ENCODE measurements around the gene PTTG1IP.

The PTTG1IP gene

DNA sequence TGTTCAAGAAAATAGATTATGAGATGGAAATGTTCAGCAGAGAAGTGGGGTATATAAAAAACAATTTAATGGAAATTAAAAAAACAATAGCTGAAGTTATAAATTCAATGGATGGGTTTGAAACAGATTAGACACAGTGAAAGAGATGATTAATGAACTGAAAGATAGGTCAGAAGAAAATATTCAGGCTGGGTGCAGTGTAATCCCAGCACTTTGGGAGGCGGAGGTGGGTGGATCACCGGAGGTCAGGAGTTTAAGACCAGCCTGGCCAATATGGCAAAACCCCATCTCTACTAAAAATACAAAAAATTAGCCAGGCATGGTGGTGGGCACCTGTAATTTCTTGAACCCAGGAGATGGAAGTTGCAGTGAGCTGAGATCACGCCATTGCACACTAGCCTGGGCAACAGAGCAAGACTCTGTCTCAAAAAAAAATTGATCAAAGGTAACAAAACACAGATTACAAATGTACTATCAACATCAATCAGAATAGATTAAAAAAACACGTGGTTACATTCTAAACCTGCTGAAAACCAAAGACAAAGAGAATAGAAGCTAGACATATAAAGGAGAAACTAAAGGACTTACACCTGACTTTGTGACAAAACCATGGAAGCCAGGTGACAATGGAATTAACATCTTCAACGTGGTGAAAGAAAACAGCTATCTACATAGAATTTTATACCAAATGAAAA is 50.9 kb downstream of the PTTG1IP start:
- TF ChIP-seq CTCF (IDR thresholded peaks at IDR 0.05; ENCODE audit: borderline replicate concordance, insufficient read depth, low read depth, low read length), result no peak

GRCh38 chr21:44820851-44821250 is 52.6 kb downstream of the PTTG1IP start:
- H3K4me3 ChIP-seq (ENCODE audit: low read depth, low read length), result no peak overlapping the region
- TF ChIP-seq CTCF (IDR thresholded peaks at IDR 0.05; ENCODE audit: borderline replicate concordance, insufficient read depth, low read depth, low read length), result no peak

More for the DNA sequence above, 50.9 kb downstream of the PTTG1IP start:
- H3K4me3 ChIP-seq (ENCODE audit: low read depth, low read length), result no peak overlapping the region

- no peak overlapping the region for H3K4me3 ChIP-seq (ENCODE audit: low read depth, low read length)
- TF ChIP-seq CTCF (IDR thresholded peaks at IDR 0.05; ENCODE audit: borderline replicate concordance, insufficient read depth, low read depth, low read length), result no peak
Measured at GRCh38 chr21:44819283-44820243, 53.9 kb downstream of the PTTG1IP start.

DNA sequence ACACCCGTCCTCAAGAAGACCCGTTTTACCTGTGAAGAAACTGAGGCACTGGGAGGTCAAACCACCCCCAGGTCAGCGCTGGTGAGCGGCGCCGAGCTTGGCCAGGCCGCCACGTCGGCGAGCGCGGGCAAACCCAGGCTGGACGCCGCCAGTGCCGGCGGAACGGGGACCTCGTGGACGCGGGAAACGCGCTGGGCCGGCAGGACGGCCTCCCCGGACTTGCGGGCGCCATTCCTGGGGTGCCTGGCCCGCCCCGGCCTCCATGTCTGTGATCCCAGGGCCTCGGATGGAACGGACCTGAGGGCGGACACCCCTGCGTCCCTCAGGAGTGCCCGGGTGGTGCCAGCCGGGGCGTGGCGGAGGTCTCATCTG is 54.9 kb downstream of the PTTG1IP start:
- peak overlapping the region; percentile 81 for H3K4me3 ChIP-seq (ENCODE audit: low read depth, low read length)
- no peak for TF ChIP-seq CTCF (IDR thresholded peaks at IDR 0.05; ENCODE audit: borderline replicate concordance, insufficient read depth, low read depth, low read length)

- peak within 1 kb of the TSS; percentile 81 for H3K4me3 ChIP-seq (ENCODE audit: low read depth, low read length)
- TF ChIP-seq CTCF (IDR thresholded peaks at IDR 0.05; ENCODE audit: borderline replicate concordance, insufficient read depth, low read depth, low read length), result no peak
Measured at GRCh38 chr21:44817914-44818639, 55.4 kb downstream of the PTTG1IP start, which contains the start of gene SUMO3. Gene SUMO3 (minus strand): TSS chr21:44818062. CDS start chr21:44817968, 94 bp downstream.

DNA sequence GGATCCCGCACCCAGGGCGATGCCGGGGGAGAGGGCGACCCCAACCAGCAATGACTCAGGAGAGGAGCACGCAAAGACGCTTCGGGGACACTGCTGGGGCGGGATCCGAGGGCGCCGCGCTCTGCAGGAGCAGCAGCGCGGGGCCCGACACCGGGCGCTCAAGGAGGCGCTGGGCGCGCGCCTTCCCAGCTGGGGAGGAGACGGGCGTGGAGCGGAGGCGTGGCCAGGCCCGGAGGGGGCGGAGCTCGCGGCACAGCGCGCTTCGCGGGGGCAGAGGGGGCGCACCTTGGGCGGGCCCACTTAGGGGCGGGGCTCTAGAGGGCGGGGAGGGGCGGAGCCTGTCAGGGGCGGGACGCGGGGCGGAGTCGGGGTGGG is 56.0 kb downstream of the PTTG1IP start:
- TF ChIP-seq CTCF (IDR thresholded peaks at IDR 0.05; ENCODE audit: borderline replicate concordance, insufficient read depth, low read depth, low read length), result no peak
- peak overlapping the region; percentile 81 for H3K4me3 ChIP-seq (ENCODE audit: low read depth, low read length)
